Hematopoietic multipotent progenitor cell treated with erythropoietin and hydrocortisone succinate and interleukin-3 and kit ligand, for 8 days (in vitro differentiated cells): ENCODE measurements around the gene TRAF3IP3.
A peak's percentile ranks its signal among the peaks of the same experiment; 100 is the strongest.
"Not testable (repeated sequence)": the region's sequence is repeated elsewhere in the genome, so short reads cannot be mapped to it uniquely, and the experiment has no call there.

Experiments
- DNase-seq: peaks from one replicate; pipeline ENCODE4 v3.0.0-alpha.2; 2015

The TRAF3IP3 gene

GRCh38 chr1:209769971-209770370 is 14.1 kb downstream of the TRAF3IP3 start:
- DNase-seq: peak; percentile 56

- no peak for DNase-seq
Measured at GRCh38 chr1:209770636-209771415, 15.0 kb downstream of the TRAF3IP3 start.

- peak; percentile 21 for DNase-seq
Measured at GRCh38 chr1:209772126-209772525, 16.3 kb downstream of the TRAF3IP3 start.

GRCh38 chr1:209774592-209774991 is 18.7 kb downstream of the TRAF3IP3 start:
- DNase-seq: no peak

- no peak for DNase-seq
Measured at GRCh38 chr1:209775678-209776077, 19.8 kb downstream of the TRAF3IP3 start.

- no peak for DNase-seq
Measured at GRCh38 chr1:209777587-209777986, 21.7 kb downstream of the TRAF3IP3 start.

- no peak for DNase-seq
Measured at GRCh38 chr1:209778102-209778501, 22.2 kb downstream of the TRAF3IP3 start.

- no peak for DNase-seq
Measured at GRCh38 chr1:209780268-209780667, 24.4 kb downstream of the TRAF3IP3 start.

- DNase-seq: no peak
Measured at GRCh38 chr1:209783386-209783785, 27.5 kb downstream of the TRAF3IP3 start.

GRCh38 chr1:209784265-209785169 is 28.7 kb downstream of the TRAF3IP3 start, which contains the start of gene C1orf74:
TSS of gene C1orf74 (minus strand) at chr1:209784559. CDS start at chr1:209783634, 925 bp downstream.
- DNase-seq: peak; percentile 98

GRCh38 chr1:209785592-209785991 is 29.7 kb downstream of the TRAF3IP3 start:
- DNase-seq: no peak

- peak; percentile 85 for DNase-seq
Measured at GRCh38 chr1:209786146-209786545, 30.3 kb downstream of the TRAF3IP3 start.

- no peak for DNase-seq
Measured at GRCh38 chr1:209787551-209787950, 31.7 kb downstream of the TRAF3IP3 start.

- DNase-seq: no peak
Measured at GRCh38 chr1:209789245-209789644, 33.4 kb downstream of the TRAF3IP3 start.

- DNase-seq: no peak
Measured at GRCh38 chr1:209790286-209791193, 34.7 kb downstream of the TRAF3IP3 start.

GRCh38 chr1:209791920-209792319 is 36.1 kb downstream of the TRAF3IP3 start:
- DNase-seq: no peak

GRCh38 chr1:209793711-209794110 is 37.9 kb downstream of the TRAF3IP3 start:
- DNase-seq: not testable (repeated sequence)

- peak; percentile 38 for DNase-seq
Measured at GRCh38 chr1:209797978-209798639, 42.3 kb downstream of the TRAF3IP3 start.

- no peak for DNase-seq
Measured at GRCh38 chr1:209800984-209801834, 45.4 kb downstream of the TRAF3IP3 start.

GRCh38 chr1:209802117-209802779 is 46.4 kb downstream of the TRAF3IP3 start:
- peak; percentile 97 for DNase-seq

- DNase-seq: no peak
Measured at GRCh38 chr1:209802780-209803152, 46.9 kb downstream of the TRAF3IP3 start.
